GM12878 (cell line): ENCODE data around the gene CNN2. TPM values are rescaled to one million over a fixed set of nuclear protein-coding genes. Genes with fewer than 3 reads are reported as not detected.

Experiments
- ATAC-seq: fragments of 200-7000 bp; cut with Tn5 transposase; 3 replicates; pipeline ENCODE4 v1.9.1; 2020; ENCODE audit warnings: mild to moderate bottlenecking, moderate library complexity
- BruUV-seq: library from RNA; stranded (reverse); fragments of 400-500 nt; replicated peaks from 2 replicates; lab custom pipeline; 2021; lab: Mats Ljungman, UMichigan
- CTCF ChIA-PET: fragments of 300-600 bp; sonication (Branson Sonifier 250); formaldehyde crosslinking; extraction: SDS; loops from one replicate; lab custom pipeline; 2021; ENCODE audit warnings: inconsistent platforms; lab: Yijun Ruan, JAX
- POLR2A ChIA-PET: fragments of 350-600 bp; formaldehyde crosslinking; extraction: SDS; loops from one replicate; lab custom pipeline; 2021; ENCODE audit warnings: inconsistent platforms; lab: Charles Lee
- RAD21 ChIA-PET: fragments of 300-600 bp; sonication (Branson Sonifier 250); formaldehyde crosslinking; loops from one replicate; lab custom pipeline; 2023; ENCODE audit warnings: antibody characterized with exemption; ENCODE audit not compliant: unreplicated experiment; lab: Charles Lee
- SMC1A ChIA-PET: fragments of 300-600 bp; sonication (Branson Sonifier 250); formaldehyde crosslinking; loops from one replicate; lab custom pipeline; 2023; ENCODE audit not compliant: unreplicated experiment, uncharacterized antibody; lab: Charles Lee
- DNase-seq: peaks from one replicate; pipeline ENCODE4 v3.0.0-alpha.2; 2011; ENCODE audit warnings: low read depth, low spot score
- FAIRE-seq: peaks from 3 replicates; lab custom pipeline; 2011; peaks lifted over from hg19 to GRCh38; lab: Jason Lieb, UNC
- H2AFZ ChIP-seq: 2 replicates; pipeline ENCODE4 v1.6.0; 2011; ENCODE audit warnings: low read depth, low read length, control low read depth; ENCODE audit not compliant: control insufficient read depth
- H3K27ac ChIP-seq: 2 replicates; pipeline ENCODE4 v1.5.1; 2011; ENCODE audit warnings: control low read depth; ENCODE audit not compliant: control insufficient read depth, insufficient read depth
- H3K27me3 ChIP-seq, 2 experiments: replicated peaks in 1 of 2; 2 replicates each; pipeline versions ENCODE4 v1.6.0 to v1.6.1; 2011; ENCODE audit warnings: low read length in 1 of 2; ENCODE audit not compliant: control insufficient read depth in 2 of 2, insufficient read depth in 2 of 2
- H3K36me3 ChIP-seq, 2 experiments: 2 replicates each; pipeline ENCODE4 v1.5.1; 2011; ENCODE audit warnings: low read length in 1 of 2; ENCODE audit not compliant: control insufficient read depth in 2 of 2, insufficient read depth in 2 of 2
- H3K4me1 ChIP-seq: 2 replicates; pipeline ENCODE4 v1.6.1; 2011; ENCODE audit warnings: mild to moderate bottlenecking, low read length, moderate library complexity, mixed read lengths; ENCODE audit not compliant: control insufficient read depth, insufficient read depth
- H3K4me2 ChIP-seq: 2 replicates; pipeline ENCODE4 v1.6.0; 2011; ENCODE audit warnings: control low read depth; ENCODE audit not compliant: control insufficient read depth, insufficient read depth
- H3K4me3 ChIP-seq: fragments of 200-600 bp; sonication (generic); 2 replicates; pipeline ENCODE4 v1.5.1; 2016
- H3K79me2 ChIP-seq: 2 replicates; pipeline ENCODE4 v1.6.0; 2011; ENCODE audit warnings: low read length; ENCODE audit not compliant: control insufficient read depth, insufficient read depth
- H3K9ac ChIP-seq: 2 replicates; pipeline ENCODE4 v1.8.0; 2011; ENCODE audit warnings: low read length, control low read depth, mixed read lengths; ENCODE audit not compliant: control insufficient read depth, insufficient read depth
- H3K9me3 ChIP-seq: replicated peaks from 3 replicates; pipeline ENCODE4 v1.5.1; 2011; ENCODE audit warnings: mild to moderate bottlenecking, low read length; ENCODE audit not compliant: control insufficient read depth, insufficient read depth
- H4K20me1 ChIP-seq: 2 replicates; pipeline ENCODE4 v1.6.0; 2011; ENCODE audit not compliant: control insufficient read depth, insufficient read depth
- ATF7 ChIP-seq: fragments of 450-650 bp; IDR thresholded peaks from 2 replicates; pipeline ENCODE4 v1.6.1; 2016; ENCODE audit warnings: low read depth, mild to moderate bottlenecking
- ESRRA ChIP-seq: IDR thresholded peaks from 2 replicates; pipeline ENCODE4 v1.6.1; 2012; ENCODE audit warnings: mild to moderate bottlenecking, low read length, improper control_type of control experiment
- IRF4 ChIP-seq: IDR thresholded peaks from 2 replicates; pipeline ENCODE4 v1.6.1; 2011; ENCODE audit warnings: low read depth, low read length
- MTA2 ChIP-seq: fragments of 450-650 bp; IDR thresholded peaks from 2 replicates; pipeline ENCODE4 v1.6.1; 2016; ENCODE audit warnings: low read depth, mild to moderate bottlenecking, moderate library complexity
- MYB ChIP-seq: fragments of 150-350 bp; IDR thresholded peaks from 2 replicates; pipeline ENCODE4 v1.6.1; 2014; ENCODE audit warnings: mild to moderate bottlenecking, low read depth, low read length, borderline replicate concordance
- PBX3 ChIP-seq: IDR thresholded peaks from 2 replicates; pipeline ENCODE4 v1.6.1; 2011; ENCODE audit warnings: mild to moderate bottlenecking, low read depth, low read length, moderate library complexity; ENCODE audit not compliant: insufficient replicate concordance
- SMARCA5 ChIP-seq: fragments of 450-650 bp; IDR thresholded peaks from 2 replicates; pipeline ENCODE4 v1.6.1; 2017; ENCODE audit warnings: mild to moderate bottlenecking
- SREBF1 ChIP-seq: IDR thresholded peaks from 2 replicates; pipeline ENCODE4 v1.6.1; 2012; ENCODE audit warnings: mild to moderate bottlenecking, low read length
- STAT1 ChIP-seq: fragments of 450-650 bp; conservative IDR thresholded peaks from 2 replicates; pipeline ENCODE4 v1.6.1; 2014; ENCODE audit warnings: antibody characterized with exemption, mild to moderate bottlenecking
- STAT3 ChIP-seq: IDR thresholded peaks from 2 replicates; pipeline ENCODE4 v1.6.1; 2011; ENCODE audit warnings: low read depth, low read length, improper control_type of control experiment
- TBL1XR1 ChIP-seq: IDR thresholded peaks from 2 replicates; pipeline ENCODE4 v1.6.1; 2012; ENCODE audit warnings: low read depth, low read length, improper control_type of control experiment
- TCF7 ChIP-seq: IDR thresholded peaks from 2 replicates; pipeline ENCODE4 v1.6.1; 2014; ENCODE audit warnings: antibody characterized with exemption, borderline replicate concordance
- ZNF24 ChIP-seq: fragments of 450-650 bp; IDR thresholded peaks from 2 replicates; pipeline ENCODE4 v1.6.1; 2017; ENCODE audit warnings: antibody characterized with exemption, mild to moderate bottlenecking
- WGBS: methylation state at CpG from one replicate; pipeline ENCODE4 v1.1.6; 2016; ENCODE audit warnings: low lambda C conversion rate; ENCODE audit not compliant: insufficient replicate concordance, insufficient coverage; ENCODE audit errors: missing lambda C conversion rate; 5-methylcytosine and 5-hydroxymethylcytosine counted together
- in situ Hi-C: fragments of 300-500 bp; cut with MboI; formaldehyde crosslinking; loops from 9 replicates; pipeline ENCODE4 v1.14.3; 2018; ENCODE audit warnings: mixed read lengths
- intact Hi-C: fragments of 100-400 bp; cut with micrococcal nuclease; formaldehyde crosslinking; loops from one replicate; pipeline ENCODE4 v1.14.2; 2022; ENCODE audit not compliant: unreplicated experiment
- polyA plus RNA-seq, 11 experiments: library from polyadenylated mRNA; depleted of rRNA in 4 of 11; unstranded in 6 of 11; stranded (reverse) in 5 of 11; fragments of >200 nt; fragmentation: Nextera tagmentation in 4 of 11; fragmentation: Illumina TruSeq in 1 of 11; extraction: Ambion mirVana in 4 of 11; extraction: Trizol in 1 of 11; gene quantifications; 1 replicate in 1 of 11; 2 replicates in 10 of 11; pipeline versions ENCODE4 v1.2.1 to v1.2.3, GENCODE V29; 2011 to 2016; ENCODE audit warnings: inconsistent platforms in 2 of 11, missing spikeins in 2 of 11, low read depth in 1 of 11
- total RNA-seq, 4 experiments: library from RNA; depleted of rRNA in 3 of 4; stranded (reverse); fragments of >200 nt in 3 of 4; fragmentation: Illumina TruSeq in 1 of 4; extraction: Trizol in 1 of 4; gene quantifications; 2 replicates each; pipeline versions ENCODE4 v1.2.1 to v1.2.3, GENCODE V29; 2013 to 2021
- TF ChIP-seq, protein P1 (sequence below): IDR thresholded peaks from 2 replicates; pipeline ENCODE4 v1.6.1; 2012; ENCODE audit warnings: mild to moderate bottlenecking, low read depth, low read length
- TF ChIP-seq, protein P2 (sequence below): fragments of 450-650 bp; IDR thresholded peaks from 2 replicates; pipeline ENCODE4 v1.6.1; 2014; ENCODE audit warnings: mild to moderate bottlenecking
- TF ChIP-seq, protein P3 (sequence below): fragments of 450-650 bp; IDR thresholded peaks from 2 replicates; pipeline ENCODE4 v1.6.1; 2016; ENCODE audit warnings: mild to moderate bottlenecking, moderate library complexity, borderline replicate concordance

Gene CNN2
- total and polyA plus RNA-seq, 10 of the 15 experiments (the other 5 are each of a cell fraction or from before 2014, with no cell fraction given), result 34.7 to 311 (median 172) TPM

DNA sequence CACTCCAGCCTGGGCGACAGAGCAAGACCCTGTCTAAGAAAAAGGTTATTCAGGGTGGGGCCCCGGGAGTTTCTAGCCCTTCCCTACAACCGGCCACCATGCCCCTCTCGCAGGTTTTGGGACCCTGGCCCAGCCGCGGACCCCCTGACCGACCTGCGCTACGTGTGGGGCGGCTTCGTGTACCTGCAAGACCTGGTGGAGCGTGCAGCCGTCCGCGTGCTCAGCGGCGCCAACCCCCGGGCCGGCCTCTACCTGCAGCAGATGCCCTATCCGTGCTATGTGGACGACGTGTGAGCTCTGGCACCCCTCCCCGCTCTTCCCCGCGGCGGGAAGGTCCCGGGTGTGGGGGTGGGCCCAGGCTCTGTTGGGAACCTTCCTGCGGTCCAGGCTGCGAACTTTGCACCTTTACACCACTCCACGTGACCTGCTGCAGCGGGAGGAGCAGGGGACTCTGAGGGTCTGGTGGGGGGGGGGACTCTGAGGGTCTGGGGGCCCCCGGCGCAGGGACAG lies 19.8 kb downstream of the CNN2 start:
- FAIRE-seq (no peak), DNase-seq (no peak), ATAC-seq (no peak)
- WGBS, result 80% methylated on average over 27 of the region's 33 CpGs
- Histone ChIP-seq H2AFZ (no peak overlapping the region), H4K20me1 (no peaks in the 10 kb centered on the region), H3K27me3 (no peaks in the 10 kb centered on the region), H3K4me3 (no peak overlapping the region), H3K36me3 (peaks cover 0 to 1% of the 10 kb centered on the region in 2 experiments; a peak in 1 of 4 replicates), H3K27ac (no peak overlapping the region), H3K4me1 (peaks cover 1% of the 10 kb centered on the region; the same call in 1 of the 2 replicates), H3K9ac (no peak overlapping the region), H3K9me3 (no peaks in the 10 kb centered on the region), H3K79me2 (no peaks in the 10 kb centered on the region), H3K4me2 (no peak overlapping the region)
- POLR2A ChIA-PET, result no interaction called here
- SMC1A ChIA-PET, result no interaction called here
- CTCF ChIA-PET, result interaction anchor here (1.3 kb wide), 1 partner anchor 177 kb away, joined by 3 read pairs; no protein-coding TSS in a partner anchor
- RAD21 ChIA-PET, result interaction anchor here (0.7 kb wide), 1 partner anchor 19 kb away, joined by 3 read pairs; no protein-coding TSS in a partner anchor
- intact Hi-C loops, result no loop called here
- in situ Hi-C loops, result no loop called here
- BruUV-seq, result no TSS peak
- no peak for TF ChIP-seq ZNF24
- no peak for TF ChIP-seq TBL1XR1
- no peak for TF ChIP-seq SMARCA5
- TF ChIP-seq, protein P1, sequence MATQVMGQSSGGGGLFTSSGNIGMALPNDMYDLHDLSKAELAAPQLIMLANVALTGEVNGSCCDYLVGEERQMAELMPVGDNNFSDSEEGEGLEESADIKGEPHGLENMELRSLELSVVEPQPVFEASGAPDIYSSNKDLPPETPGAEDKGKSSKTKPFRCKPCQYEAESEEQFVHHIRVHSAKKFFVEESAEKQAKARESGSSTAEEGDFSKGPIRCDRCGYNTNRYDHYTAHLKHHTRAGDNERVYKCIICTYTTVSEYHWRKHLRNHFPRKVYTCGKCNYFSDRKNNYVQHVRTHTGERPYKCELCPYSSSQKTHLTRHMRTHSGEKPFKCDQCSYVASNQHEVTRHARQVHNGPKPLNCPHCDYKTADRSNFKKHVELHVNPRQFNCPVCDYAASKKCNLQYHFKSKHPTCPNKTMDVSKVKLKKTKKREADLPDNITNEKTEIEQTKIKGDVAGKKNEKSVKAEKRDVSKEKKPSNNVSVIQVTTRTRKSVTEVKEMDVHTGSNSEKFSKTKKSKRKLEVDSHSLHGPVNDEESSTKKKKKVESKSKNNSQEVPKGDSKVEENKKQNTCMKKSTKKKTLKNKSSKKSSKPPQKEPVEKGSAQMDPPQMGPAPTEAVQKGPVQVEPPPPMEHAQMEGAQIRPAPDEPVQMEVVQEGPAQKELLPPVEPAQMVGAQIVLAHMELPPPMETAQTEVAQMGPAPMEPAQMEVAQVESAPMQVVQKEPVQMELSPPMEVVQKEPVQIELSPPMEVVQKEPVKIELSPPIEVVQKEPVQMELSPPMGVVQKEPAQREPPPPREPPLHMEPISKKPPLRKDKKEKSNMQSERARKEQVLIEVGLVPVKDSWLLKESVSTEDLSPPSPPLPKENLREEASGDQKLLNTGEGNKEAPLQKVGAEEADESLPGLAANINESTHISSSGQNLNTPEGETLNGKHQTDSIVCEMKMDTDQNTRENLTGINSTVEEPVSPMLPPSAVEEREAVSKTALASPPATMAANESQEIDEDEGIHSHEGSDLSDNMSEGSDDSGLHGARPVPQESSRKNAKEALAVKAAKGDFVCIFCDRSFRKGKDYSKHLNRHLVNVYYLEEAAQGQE, result no peak
- no peak for TF ChIP-seq MYB
- no peak for TF ChIP-seq PBX3
- no peak for TF ChIP-seq IRF4
- TF ChIP-seq, protein P2, sequence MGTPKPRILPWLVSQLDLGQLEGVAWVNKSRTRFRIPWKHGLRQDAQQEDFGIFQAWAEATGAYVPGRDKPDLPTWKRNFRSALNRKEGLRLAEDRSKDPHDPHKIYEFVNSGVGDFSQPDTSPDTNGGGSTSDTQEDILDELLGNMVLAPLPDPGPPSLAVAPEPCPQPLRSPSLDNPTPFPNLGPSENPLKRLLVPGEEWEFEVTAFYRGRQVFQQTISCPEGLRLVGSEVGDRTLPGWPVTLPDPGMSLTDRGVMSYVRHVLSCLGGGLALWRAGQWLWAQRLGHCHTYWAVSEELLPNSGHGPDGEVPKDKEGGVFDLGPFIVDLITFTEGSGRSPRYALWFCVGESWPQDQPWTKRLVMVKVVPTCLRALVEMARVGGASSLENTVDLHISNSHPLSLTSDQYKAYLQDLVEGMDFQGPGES, result no peak
- TF ChIP-seq SREBF1, result no peak
- no peak for TF ChIP-seq STAT1
- TF ChIP-seq STAT3, result no peak
- no peak for TF ChIP-seq TCF7
- TF ChIP-seq ESRRA, result no peak
- no peak for TF ChIP-seq ATF7
- TF ChIP-seq, protein P3, sequence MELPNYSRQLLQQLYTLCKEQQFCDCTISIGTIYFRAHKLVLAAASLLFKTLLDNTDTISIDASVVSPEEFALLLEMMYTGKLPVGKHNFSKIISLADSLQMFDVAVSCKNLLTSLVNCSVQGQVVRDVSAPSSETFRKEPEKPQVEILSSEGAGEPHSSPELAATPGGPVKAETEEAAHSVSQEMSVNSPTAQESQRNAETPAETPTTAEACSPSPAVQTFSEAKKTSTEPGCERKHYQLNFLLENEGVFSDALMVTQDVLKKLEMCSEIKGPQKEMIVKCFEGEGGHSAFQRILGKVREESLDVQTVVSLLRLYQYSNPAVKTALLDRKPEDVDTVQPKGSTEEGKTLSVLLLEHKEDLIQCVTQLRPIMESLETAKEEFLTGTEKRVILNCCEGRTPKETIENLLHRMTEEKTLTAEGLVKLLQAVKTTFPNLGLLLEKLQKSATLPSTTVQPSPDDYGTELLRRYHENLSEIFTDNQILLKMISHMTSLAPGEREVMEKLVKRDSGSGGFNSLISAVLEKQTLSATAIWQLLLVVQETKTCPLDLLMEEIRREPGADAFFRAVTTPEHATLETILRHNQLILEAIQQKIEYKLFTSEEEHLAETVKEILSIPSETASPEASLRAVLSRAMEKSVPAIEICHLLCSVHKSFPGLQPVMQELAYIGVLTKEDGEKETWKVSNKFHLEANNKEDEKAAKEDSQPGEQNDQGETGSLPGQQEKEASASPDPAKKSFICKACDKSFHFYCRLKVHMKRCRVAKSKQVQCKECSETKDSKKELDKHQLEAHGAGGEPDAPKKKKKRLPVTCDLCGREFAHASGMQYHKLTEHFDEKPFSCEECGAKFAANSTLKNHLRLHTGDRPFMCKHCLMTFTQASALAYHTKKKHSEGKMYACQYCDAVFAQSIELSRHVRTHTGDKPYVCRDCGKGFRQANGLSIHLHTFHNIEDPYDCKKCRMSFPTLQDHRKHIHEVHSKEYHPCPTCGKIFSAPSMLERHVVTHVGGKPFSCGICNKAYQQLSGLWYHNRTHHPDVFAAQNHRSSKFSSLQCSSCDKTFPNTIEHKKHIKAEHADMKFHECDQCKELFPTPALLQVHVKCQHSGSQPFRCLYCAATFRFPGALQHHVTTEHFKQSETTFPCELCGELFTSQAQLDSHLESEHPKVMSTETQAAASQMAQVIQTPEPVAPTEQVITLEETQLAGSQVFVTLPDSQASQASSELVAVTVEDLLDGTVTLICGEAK, result no peak
- no peak for TF ChIP-seq MTA2
